Ureter (tissue), 1 donor: ENCODE measurements around the gene SIVA1. TPM values are rescaled to one million over a fixed set of nuclear protein-coding genes. Genes with fewer than 3 reads are reported as not detected.

Experiments
- DNase-seq: peaks from one replicate; pipeline ENCODE4 v3.0.0-alpha.2; 2020; ENCODE audit warnings: low spot score
- total RNA-seq: library from RNA; stranded (reverse); gene quantifications from one replicate; pipeline ENCODE4 v1.2.4, GENCODE V29; 2023
- donor health status: DM: yes; HTN: yes; CAD: no.

Gene SIVA1, protein sequence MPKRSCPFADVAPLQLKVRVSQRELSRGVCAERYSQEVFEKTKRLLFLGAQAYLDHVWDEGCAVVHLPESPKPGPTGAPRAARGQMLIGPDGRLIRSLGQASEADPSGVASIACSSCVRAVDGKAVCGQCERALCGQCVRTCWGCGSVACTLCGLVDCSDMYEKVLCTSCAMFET
- 56.5 TPM for total RNA-seq

DNA sequence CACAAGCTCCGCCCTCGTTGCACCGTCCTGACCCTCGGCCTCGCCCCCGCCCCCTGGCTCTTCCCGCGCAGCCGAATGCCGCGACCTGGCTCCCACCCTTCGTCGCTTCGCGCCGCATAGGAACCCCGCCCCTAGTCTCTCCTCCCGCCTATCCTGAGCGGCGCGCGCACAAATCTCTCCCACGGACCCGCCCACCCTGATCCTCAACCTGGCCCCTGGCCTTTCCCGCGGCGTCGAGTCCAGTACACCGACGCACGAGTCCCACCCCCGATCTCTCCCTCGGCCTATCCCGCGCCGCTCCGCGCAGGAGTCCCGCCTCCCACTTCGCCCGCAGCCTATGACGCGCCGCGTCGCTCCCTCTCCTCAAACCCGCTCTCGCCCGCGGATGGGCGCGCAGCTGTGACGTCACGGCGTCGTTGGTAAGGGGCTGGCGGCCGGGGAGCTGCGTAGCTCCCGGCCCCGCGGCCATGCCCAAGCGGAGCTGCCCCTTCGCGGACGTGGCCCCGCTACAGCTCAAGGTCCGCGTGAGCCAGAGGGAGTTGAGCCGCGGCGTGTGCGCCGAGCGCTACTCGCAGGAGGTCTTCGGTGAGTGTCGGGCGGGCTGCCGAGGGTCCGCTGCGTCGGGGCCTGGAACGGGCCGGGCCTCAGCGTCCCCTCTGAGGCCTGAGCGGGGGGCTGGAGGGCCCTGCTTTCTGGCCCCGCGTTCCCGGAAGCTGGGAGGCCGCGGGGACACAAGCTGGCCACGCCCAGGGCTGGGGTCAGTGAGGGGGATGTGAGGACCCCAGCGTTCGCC, at the start of gene SIVA1:
Gene SIVA1 (plus strand): TSS at position 413 of the 793 bp plus-strand sequence. CDS start 55 bp downstream, at position 468.
- peak; percentile 99 for DNase-seq

DNA sequence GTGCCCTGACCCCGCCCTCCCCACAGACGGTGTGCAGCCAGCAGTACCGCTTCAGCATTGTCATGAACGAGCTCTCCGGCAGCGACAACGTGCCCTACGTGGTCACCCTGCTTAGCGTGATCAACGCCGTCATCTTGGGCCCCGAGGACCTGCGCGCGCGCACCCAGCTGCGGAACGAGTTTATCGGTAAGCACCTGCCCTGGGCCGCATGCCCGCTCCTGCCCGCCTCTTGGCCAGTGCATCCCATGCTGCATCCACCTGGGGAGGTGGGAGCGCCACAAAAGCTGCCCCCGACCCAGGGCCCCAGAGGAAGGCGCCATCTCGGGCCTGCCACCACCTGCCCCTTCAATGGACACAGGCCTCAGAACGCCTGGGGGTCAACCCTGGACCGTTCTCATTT, 49.7 kb upstream of the SIVA1 start:
- no peak for DNase-seq

DNA sequence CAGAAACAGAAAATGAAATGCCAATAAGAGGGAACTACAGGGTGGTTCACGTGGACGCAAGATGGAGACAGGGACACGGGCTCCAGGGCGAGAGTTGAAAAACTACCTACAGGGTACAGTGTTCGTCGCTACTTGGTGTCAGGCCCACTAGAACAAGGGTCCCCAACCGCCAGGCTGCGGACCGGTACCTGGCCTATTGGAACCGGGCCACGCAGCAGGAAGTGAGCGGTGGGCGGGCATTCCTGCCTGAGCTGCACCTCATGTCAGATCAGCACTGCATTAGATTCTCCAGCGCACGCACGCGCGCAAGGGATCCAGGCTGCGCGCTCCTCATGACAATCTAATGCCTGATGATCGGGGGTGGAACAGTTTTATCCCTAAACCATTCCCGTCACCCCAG, 48.7 kb upstream of the SIVA1 start:
- no peak for DNase-seq

DNA sequence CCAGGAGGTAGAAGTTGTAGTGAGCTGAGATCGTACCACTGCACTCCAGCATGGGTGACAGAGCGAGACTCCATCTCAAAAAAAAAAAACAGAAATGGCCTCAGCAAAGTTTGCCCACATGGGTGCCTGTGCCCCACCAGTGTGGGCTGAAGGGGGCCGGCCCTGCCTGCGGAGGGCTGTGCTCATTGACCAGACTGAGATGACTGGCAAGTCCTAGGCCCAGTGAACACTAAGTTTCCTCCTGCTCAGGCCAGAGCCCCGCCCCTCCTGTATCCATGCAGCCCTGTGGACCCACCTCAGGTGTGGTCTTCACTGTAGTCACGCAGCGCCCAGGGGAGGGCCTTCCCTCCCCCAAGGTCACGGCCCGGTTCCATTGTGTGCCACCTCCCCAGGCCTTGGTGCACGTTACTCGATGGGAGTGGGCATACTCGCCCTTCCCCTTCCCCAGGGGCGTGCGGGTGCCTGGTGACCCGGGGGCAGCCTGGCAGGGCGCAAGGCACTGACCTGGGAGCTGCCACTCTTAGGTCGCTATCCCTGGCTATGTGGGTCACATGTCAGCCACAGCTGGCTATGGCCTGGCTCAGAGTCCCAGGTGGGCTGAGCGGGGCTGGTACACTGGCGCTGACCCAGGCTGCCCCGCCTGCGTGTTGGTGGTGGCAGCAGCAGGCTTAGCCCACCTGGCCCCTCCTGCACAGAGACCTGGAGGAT, 47.5 kb upstream of the SIVA1 start:
- DNase-seq = no peak

DNA sequence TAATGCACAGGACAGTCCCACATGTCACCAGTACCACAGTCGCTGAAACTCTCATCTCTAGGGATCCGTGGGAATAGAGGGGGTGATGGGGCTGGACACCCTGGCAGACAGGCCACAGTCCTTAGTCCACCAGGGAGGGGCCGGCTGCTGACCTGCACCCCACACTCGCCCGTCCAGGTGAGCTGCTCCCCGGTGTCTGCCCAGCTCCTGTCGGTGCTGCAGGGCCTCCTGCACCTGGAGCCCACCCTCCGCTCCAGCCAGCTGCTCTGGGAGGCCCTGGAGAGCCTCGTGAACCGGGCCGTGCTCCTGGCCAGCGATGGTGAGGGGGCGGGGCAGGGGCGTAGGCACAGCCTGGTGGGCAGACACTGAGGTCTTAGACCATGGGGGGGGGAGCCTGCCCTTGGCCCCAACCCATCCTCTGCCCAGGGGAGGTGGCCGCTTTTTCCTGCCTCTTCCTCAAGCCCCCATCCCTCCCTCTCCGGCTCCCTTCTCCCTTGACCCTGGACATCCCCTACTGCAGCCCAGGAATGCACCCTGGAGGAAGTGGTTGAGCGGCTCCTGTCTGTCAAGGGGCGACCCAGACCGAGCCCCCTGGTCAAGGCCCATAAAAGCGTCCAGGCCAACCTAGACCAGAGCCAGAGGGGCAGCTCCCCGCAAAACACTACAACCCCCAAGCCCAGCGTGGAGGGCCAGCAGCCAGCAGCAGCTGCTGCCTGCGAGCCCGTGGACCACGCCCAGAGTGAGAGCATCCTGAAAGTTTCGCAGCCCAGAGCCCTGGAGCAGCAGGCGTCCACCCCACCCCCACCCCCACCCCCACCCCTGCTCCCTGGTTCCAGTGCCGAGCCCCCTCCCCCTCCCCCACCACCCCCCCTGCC, 46.0 kb upstream of the SIVA1 start:
- DNase-seq = no peak

DNA sequence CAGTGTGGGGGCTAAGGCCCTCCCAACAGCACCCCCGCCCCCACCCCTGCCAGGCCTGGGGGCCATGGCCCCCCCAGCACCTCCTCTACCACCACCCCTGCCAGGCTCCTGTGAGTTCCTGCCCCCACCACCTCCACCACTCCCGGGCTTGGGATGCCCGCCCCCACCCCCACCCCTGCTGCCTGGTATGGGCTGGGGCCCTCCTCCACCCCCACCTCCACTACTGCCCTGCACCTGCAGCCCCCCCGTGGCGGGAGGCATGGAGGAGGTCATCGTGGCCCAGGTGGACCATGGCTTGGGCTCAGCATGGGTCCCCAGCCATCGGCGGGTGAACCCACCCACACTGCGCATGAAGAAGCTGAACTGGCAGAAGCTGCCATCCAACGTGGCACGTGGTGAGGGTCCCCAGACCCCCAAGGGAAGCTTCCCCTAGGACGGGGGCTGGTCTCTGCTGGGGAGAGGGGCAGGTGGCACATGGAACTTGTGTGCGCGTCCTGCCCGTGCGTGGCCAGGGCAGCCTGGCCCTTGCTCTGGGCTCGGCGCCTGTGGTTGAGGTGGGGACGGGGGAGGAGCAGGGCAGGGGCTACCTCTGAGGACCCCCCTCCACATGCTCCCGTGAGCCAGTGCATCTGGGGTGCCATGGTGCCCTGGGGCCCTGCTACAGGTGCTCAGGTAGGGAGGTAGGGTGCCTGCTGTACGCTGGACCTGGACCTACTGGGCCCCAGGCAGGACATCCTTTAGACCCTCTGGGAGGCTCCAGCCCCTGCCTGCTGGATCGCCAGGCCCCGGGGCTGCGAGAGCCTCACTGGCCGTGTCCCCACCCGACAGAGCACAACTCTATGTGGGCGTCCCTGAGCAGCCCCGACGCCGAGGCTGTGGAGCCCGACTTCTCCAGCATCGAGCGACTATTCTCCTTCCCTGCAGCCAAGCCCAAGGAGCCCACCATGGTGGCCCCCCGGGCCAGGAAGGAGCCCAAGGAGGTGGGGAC, 45.0 kb upstream of the SIVA1 start:
- no peak for DNase-seq

DNA sequence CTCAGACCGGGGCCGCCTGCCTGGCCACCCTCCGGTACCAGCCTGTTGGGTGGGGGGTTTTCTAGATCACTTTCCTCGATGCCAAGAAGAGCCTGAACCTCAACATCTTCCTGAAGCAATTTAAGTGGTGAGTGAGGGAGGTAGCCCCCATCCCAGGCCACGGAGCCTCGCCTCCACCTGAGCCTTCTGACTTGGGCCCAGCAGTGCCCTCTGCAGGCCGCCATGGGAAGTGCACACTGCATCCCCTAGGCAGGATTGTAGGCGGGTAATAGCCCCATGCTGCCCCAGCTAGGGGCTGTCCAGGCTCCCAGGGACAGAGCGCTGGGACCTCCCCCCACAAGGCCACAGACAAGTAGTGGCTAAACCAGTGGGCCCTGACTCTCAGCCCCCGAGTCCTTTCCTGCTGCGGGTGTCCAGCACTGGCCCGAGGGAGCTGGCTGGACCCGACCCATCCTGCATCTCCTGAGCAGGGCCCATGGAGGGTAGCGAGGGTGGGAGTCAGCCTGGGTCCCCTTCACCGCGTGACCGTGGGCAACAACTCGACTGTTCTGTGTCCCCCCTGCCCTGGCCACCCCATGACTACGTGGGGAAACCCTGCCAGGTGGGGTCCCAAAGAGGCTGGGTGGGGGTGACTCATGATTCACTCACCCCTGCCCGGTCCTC, 44.2 kb upstream of the SIVA1 start:
- DNase-seq = no peak

DNA sequence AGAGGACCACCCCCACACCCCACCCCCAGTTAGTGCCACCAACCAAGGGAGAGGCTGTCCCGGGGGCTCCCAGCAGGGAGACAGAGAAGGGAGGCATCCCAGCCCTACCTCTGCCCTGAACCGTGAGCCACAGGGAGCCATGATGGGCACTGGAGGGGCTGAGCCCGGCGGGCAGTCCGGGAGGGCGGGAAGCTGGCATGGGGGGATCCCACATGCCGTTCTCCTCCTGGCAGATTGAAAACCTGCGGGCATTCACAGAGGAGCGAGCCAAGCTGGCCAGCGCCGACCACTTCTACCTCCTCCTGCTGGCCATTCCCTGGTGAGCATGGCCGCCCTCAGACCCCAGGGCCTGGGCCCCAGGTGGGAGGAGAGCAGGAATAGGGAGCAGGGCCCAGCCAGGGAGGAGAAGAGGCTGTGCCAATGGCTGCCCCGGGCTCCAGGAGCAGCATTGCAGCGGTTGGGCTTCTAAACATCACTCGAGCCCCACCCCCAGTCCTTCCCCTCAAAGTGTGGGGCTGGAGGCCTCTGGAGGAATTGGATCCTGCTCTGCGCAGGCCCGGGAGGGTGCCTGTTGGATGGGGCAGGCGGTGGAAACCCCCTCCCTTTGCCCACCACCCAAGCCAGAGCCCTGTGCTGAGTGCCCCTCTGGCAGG, 43.4 kb upstream of the SIVA1 start:
- no peak for DNase-seq

DNA sequence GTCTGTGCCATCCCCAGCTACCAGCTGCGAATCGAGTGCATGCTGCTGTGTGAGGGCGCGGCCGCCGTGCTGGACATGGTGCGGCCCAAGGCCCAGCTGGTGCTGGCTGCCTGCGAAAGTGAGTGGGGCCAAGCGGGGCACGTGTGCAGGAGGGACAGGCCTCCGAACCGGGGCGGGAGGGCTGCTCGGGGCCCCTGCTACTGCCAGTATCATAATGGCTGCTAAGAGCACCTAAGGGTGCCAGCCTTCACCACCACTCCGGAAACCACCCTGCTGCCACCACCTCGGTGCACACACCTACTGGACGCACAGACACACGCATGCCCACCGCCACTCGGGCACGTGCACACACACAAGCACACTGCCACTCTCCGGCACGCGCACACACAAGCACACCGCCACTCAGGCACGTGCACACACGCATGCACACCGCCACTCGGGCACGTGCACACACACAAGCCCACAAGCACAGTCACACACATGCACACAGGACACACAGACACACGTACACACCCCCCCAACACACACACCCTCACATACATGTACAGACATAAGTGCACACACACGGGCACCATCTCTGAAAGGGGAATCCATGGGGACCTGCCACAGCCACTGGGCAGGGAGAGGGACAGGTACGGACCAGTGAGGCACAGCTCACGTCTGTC, 42.7 kb upstream of the SIVA1 start:
- no peak for DNase-seq

DNA sequence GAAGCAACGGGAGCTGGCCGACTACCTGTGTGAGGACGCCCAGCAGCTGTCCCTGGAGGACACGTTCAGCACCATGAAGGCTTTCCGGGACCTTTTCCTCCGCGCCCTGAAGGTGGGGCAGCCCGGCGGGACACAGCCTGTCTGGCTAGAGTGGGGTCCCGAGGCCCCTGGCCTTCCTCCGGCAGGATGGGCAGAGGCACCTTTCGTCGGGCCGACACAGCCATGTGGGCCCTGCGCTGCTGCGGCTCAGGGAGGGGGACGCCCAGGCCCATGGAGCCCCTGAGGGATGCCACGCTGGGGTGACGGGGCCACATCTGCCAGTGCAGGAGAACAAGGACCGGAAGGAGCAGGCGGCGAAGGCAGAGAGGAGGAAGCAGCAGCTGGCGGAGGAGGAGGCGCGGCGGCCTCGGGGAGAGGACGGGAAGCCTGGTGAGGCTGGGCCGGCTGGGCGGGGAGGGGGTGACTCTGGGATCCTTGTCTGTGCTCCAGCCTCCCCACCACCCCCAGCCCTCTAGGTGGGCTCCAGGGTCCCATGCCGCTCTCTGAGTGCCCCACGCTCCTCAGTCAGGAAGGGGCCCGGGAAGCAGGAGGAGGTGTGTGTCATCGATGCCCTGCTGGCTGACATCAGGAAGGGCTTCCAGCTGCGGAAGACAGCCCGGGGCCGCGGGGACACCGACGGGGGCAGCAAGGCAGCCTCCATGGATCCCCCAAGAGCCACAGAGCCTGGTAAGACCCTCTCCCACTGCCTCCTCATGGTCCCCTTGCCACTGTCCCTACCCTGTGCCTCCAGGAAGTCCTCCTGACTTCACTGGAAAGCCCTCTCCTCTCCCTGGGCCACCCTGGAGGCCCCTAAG, 39.8 kb upstream of the SIVA1 start:
- no peak for DNase-seq

DNA sequence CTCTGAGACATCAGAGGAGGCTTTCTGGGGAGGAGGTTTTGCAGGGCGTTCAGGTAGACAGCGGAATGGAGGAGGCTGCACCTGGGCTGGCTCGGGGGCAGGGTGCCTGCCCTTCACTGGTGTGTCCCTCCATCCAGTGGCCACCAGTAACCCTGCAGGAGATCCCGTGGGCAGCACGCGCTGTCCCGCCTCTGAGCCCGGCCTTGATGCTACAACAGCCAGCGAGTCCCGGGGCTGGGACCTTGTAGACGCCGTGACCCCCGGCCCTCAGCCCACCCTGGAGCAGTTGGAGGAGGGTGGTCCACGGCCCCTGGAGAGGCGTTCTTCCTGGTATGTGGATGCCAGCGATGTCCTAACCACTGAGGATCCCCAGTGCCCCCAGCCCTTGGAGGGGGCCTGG, 38.9 kb upstream of the SIVA1 start:
- no peak for DNase-seq

DNA sequence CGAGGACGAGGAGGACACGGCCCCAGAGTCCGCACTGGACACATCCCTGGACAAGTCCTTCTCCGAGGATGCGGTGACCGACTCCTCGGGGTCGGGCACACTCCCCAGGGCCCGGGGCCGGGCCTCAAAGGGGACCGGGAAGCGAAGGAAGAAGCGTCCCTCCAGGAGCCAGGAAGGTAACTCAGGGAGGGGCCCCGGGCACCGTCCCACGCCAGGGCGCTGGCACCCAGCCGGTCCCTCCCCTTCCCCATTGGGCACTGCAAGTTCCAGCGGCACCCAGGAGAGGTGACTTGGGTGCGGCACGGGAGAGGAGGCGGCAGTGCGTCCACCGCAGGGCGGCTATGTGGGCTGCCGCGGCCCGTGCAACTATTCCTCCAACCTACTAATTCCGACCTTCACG, 38.3 kb upstream of the SIVA1 start:
- DNase-seq = no peak

DNA sequence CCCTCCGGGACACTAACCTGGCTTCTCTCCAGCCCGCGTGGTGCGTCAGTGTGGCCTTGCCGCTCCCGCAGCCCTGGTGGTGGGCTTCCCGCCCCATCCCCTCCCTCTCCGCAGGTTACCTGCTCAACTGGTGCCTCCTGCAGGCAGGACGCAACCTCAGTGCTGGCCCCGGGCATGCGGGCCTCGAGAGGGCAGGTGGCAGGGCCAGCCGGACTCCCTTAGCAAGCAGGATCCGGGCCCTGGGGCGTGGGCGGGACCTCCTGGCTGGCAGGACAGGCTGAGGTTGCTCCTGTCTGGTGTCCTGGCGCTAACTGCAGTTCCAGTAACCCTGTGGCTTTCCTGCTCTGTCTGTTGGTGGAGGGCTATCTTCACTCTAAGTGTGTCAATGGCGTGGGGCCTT, 37.5 kb upstream of the SIVA1 start:
- no peak for DNase-seq

DNA sequence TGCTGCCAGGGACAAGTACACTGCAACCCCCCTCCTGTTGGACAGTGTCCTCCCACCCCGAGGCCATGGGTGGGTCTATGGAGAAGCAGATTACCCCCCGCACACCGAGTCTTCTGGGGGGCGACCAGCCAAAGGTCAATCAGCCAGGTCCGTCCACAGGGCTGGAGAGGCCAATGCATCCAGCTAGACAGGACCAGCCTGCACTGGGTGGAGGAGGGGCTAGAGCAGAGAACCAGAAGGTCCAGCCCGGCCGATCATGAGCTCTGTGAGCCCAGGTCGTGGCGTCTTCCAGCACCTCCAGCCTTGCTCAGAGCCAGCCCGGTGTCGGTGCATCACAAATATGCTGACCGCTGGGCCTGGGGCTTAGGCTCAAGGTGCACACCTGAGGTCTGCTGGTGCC, 37.1 kb upstream of the SIVA1 start:
- no peak for DNase-seq

DNA sequence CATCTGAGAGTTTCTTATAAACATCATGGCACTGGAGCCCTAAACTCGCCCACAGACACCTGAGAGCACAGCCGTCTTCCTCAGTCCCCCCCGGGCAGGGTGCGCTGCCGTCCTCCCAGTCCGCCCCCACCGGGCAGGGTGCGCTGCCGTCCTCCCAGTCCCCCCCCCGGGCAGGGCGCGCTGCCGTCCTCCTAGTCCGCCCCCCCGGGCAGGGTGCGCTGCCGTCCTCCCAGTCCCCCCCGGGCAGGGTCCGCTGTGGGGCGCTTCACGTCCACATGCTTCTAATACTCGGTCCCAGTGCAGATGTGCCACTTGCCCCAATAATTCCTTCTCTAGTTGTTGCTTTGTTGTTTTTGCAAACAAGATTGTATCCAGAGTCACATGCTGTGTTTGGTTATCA, 35.8 kb upstream of the SIVA1 start:
- DNase-seq = no peak

DNA sequence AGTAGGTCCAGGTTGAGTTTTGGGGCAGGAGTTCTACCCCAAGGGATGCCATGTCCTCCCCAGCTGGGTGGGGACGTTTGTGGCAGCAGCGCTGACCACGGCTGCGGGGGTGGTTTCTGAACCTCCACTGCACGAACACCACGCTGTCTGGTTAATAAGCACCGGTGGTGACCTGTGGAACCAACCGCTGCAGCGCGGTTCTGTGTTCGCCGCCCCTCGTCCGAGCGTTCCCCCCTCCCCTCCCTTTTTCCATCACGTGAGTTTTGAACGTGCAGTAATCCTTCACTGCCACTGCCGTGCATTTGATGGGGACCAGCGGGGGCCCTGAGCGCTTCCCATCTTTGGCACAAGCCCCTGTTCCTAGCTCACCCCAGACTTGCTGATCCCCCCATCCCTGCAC, 35.3 kb upstream of the SIVA1 start:
- DNase-seq = no peak

DNA sequence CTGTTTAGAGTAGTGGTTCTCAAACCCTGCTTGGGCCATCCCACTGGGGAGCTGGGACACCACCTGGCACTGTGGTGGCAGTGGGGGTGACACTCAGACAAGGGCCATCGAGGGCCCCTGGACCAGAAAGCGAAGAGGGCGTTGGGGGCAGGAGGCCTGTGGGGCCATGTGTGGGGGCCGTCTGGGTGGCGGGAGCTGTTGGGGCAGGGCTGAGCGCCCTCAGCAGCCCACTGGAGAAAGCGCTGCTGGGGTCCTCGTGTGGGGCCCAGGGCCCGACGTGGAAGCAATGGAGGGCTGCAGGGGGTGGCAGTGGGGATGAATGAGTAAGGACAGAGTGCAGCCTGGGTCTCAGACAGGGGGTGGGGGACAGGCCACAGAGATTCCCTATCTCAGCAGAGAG, 34.8 kb upstream of the SIVA1 start:
- no peak for DNase-seq

DNA sequence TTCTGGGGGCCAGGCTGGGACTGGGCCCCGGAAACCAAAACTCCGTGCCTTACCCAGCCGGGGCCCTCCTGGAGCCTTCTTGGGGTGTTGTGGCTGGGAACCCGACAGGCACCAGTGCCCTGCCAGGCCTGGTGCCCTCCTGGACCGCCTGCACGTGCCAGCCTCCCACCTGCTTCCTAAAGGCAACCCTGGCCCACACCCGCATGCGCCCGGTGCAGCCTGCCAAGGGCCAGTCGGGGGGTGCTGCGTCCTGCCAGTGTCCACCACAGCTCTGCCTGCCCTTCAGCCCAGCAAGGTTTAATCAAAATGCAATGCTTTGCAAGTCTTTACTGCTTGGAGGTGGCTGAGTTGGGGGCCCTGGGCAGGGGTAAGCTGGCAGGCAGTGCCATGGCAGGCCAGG, 34.1 kb upstream of the SIVA1 start:
- no peak for DNase-seq
